GM18861 (cell line): ENCODE measurements around the gene PRIM1.
A peak's percentile ranks its signal among the peaks of the same experiment; 100 is the strongest.
"Not testable (repeated sequence)": the region's sequence is repeated elsewhere in the genome, so short reads cannot be mapped to it uniquely, and the experiment has no call there.

ENCODE experiments used
- ATAC-seq: cut with Tn5 transposase; IDR thresholded peaks from one replicate; pipeline ENCODE4 v1.9.1; 2021; ENCODE audit not compliant: unreplicated experiment

Gene PRIM1

GRCh38 chr12:56751712-56752598 is at the start of gene PRIM1:
PRIM1 (minus strand) TSS chr12:56752323; CDS start chr12:56752298, 25 bp downstream.
- peak; percentile 62 for ATAC-seq

GRCh38 chr12:56800221-56800620 is 48.1 kb upstream of the PRIM1 start:
- ATAC-seq, result no peak

DNA sequence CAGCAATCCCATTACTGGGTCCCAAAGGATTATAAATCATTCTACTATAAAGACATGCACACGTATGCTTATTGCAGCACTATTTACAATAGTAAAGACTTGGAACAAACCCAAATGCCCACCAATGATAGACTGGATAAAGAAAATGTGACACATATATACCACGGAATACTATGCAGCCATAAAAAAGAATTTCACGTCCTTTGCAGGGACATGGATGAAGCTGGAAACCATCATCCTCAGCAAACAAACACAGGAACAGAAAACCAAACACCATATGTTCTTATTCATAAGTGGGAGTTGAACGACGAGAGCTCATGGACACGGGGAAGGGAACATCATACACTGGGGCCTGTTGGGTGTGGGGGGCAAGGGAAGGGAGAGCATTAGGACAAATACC is 47.2 kb upstream of the PRIM1 start:
- not testable (repeated sequence) for ATAC-seq

GRCh38 chr12:56795791-56796190 is 43.7 kb upstream of the PRIM1 start:
- ATAC-seq, result not testable (repeated sequence)

DNA sequence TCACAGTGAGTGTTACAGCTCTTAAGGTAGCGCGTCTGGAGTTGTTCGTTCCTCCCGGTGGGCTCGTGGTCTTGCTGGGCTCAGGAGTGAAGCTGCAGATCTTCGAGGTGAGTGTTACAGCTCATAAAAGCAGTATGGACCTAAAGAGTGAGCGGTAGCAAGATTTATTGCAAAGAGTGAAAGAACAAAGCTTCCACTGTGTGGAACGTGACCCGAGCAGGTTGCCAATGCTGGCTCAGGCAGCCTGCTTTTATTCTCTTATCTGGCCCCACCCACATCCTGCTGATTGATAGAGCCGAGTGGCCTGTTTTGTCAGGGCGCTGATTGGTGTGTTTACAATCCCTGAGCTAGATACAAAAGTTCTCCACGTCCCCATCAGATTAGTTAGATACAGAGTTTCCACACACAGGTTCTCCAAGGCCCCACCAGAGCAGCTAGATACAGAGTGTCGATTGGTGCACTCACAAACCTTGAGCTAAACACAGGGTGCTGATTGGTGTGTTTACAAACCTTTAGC is 43.0 kb upstream of the PRIM1 start:
- not testable (repeated sequence) for ATAC-seq

- ATAC-seq, result not testable (repeated sequence)
Observed at GRCh38 chr12:56793124-56793523, 41.0 kb upstream of the PRIM1 start.

DNA sequence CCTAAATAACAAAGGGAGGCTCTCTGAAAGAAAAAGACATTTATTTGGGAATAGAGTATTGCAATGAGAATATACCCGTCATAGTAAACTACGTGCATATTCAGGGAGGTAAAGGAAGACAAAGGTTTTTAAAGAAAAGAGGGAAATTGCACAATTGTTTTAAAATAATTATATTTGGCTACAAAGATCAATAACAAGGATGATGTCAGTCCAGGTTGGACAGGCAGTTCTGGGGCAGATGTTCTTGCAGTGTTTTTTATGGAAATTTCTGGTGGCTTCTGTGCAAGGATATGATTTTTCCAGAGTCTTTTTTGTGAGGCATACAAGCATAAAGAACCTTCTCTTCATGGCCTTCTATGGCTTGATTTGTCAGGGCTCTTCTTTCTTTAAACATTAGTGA is 40.6 kb upstream of the PRIM1 start:
- ATAC-seq, result no peak

DNA sequence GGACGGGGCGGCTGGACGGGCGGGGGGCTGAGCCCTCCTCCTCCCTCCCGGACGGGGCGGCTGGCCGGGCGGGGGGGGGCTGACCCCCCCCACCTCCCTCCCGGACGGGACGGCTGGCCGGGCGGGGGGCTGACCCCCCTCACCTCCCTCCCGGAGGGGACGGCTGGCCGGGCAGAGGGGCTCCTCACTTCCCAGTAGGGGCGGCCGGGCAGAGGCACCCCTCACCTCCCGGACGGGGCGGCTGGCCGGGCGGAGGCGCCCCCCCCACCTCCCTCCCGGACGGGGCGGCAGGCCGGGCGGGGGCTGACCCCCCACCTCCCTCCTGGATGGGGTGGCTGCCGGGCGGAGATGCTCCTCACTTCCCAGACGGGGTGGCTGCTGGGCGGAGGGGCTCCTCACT is 37.3 kb upstream of the PRIM1 start:
- not testable (repeated sequence) for ATAC-seq

- no peak for ATAC-seq
Observed at GRCh38 chr12:56787498-56787897, 35.4 kb upstream of the PRIM1 start.

DNA sequence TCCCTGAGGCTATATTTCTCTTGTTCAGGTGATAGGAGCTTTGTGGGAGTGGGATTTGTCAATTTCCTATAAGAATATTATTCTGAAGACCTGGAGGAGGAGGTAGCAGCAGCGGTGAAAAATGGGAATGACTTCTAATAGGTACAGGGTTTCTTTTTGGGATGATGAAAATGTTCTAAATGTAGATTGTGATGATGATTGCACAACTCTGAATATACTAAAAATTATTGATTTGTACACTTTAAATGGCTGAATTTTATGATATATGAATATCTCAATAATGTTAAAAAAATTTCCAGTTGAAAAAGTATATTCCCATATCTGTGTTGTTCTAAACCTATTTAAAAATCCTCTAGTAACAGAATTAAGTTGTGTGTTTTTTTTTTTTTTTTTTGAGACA is 33.8 kb upstream of the PRIM1 start:
- ATAC-seq, result no peak

DNA sequence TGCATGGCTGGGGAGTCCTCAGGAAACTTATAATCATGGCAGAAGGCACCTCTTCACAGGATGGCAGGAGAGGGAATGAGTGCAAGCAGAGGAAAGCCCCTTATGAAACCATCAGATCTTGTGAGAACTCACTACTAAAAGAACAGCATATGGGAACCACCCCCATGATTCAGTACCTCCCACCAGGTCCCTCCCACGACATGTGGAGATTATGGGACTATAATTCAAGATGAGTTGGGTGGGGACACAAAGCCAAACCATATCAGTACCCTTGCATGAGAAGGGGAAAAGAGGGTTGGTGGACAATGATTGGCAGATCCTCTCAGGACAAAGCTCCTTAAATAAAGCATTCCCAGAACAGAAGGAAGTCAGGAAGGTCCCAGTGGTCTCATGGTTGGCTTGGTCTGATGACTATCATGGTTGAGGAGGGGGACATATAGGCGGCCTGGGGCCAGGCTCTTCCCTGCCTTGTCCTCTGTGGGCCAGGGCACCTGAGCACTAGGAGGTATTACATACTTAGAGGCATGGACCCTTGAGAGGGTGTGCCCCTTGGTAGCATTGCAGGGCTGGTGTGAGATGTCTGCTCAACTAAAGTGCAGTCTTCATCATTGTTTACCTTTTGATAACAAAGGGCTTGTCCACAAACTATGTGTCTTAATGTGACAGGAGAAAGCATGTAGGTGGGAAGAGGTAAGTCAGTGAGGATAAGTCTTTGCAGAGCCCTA is 33.2 kb upstream of the PRIM1 start:
- no peak for ATAC-seq

GRCh38 chr12:56781726-56782125 is 29.6 kb upstream of the PRIM1 start:
- no peak for ATAC-seq

- ATAC-seq, result no peak
Observed at GRCh38 chr12:56778756-56779155, 26.6 kb upstream of the PRIM1 start.

DNA sequence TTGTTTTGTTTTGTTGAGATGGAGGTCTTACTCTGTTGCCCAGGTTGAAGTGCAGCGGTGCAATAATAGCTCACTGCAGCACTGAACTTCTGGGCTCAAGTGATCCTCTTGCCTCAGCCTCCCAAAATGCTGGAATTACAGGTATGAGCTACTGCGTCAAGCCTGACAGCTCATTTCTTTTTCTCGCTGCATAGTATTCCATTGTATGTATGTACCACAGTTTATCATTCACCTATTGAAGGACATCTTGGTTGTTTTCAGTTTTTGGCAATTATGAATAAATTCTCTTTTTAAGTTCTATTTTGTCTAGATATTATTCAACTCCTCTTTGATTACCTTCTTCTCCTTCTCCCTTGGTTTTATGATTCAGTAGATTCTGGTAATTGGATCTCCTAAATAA is 24.5 kb upstream of the PRIM1 start:
- ATAC-seq, result no peak

DNA sequence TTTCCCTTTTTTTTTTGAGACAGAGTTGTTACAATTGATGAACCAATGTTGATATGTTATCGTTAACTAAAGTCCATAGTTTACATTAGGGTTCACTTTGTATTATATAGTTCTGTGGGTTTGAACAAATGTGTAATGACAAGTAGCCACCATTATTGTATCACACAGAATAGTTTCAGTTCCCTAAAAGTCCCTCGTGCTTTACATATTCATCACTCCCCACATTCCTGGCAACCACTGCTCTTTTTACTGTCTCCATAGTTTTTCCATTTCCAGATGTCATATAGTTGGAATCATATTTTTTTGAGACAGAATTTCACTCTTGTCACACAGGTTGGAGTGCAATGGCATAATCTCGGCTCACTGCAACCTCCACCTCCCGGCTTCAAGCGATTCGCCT is 23.5 kb upstream of the PRIM1 start:
- ATAC-seq, result no peak

DNA sequence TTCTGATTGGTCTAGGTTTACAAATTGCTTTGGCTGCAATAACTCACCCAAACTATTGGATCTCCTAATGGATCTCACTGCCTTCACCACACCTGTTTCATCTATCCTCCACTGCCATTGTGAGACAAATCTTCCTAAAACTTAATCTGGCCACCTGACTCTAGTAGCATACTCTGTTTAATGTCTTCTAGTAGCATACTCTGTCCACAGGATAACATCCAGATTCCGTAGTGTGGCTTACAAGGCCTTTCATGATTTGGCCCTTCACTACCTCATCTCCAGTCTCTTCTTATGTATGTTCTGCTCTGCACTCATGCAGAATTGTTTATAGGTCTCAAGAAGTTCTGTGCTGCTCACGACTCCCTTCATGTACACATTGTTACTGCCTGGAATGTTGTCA is 21.0 kb upstream of the PRIM1 start:
- ATAC-seq, result no peak

- no peak for ATAC-seq
Observed at GRCh38 chr12:56772625-56773024, 20.5 kb upstream of the PRIM1 start.

DNA sequence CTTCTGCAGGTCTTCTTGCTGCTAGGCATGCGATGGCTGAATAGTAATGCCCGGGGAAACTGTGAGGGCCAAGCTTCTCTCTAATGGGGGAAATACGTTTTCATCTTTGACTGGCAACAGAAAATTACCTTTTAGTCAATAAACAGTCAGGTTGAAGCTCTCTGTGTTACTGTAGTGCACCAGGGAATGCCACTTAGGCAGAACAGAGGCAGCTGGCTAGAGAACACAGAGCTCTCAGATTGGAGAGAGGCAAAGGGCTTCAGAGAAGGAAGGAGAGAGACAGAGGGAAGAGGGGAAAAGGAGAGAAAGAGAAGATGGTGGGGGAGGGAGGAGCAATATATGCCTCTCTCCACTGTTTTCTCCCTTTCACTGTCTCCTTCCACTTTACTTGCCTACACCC is 17.7 kb upstream of the PRIM1 start:
- ATAC-seq, result no peak

GRCh38 chr12:56768424-56768823 is 16.3 kb upstream of the PRIM1 start:
- no peak for ATAC-seq

GRCh38 chr12:56766535-56766934 is 14.4 kb upstream of the PRIM1 start:
- ATAC-seq, result peak; percentile 90

DNA sequence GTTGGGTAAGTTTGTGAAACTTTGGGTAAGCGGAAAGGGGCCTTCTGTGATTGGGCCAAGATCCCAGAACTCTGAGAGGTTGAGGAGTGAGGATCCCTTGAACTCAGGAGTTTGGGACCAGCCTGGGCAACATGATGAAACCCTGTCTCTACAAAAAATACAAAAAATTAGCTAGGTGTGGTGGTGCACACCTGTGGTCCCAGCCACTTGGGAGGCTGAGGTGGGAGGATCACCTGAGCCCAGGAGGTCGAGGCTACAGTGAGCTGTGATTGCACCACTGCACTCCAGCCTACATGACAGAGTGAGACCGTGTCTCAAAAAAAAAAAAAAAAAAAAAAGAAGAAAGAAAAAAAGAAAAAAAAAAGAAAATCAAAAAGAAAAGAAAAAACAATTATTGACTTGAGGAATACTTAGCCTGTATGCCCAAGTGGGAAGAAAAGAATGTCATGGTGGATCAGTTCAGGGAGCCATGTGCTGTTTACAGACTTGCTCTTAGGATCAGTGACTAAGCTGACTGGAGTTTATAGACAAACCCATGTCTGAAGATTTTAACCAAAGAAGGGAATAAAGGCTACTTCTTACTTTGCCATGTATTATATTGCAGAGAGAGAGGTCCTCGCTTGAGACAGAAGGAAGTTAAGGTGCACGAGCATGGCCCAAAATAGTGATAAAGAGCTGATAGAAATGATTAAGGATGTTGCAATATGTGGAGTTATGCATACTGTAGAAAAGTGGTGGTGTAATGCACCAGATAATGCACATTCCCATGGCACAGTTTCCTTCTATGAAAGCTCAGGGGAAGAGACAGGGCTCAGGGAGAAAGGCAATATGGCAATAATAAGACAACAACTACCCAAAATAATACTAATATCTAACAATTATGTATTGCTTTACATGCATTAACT is 11.9 kb upstream of the PRIM1 start:
- no peak for ATAC-seq
